SKM-1 (cell line): Measurements from ENCODE around the gene AKAP8L.
A peak's percentile ranks its signal among the peaks of the same experiment; 100 is the strongest.

Experiments used
- DNase-seq: peaks from one replicate; lab custom pipeline; 2025; ENCODE audit not compliant: unreplicated experiment; lab: John Stamatoyannopoulos, UW

AKAP8L gene

DNA sequence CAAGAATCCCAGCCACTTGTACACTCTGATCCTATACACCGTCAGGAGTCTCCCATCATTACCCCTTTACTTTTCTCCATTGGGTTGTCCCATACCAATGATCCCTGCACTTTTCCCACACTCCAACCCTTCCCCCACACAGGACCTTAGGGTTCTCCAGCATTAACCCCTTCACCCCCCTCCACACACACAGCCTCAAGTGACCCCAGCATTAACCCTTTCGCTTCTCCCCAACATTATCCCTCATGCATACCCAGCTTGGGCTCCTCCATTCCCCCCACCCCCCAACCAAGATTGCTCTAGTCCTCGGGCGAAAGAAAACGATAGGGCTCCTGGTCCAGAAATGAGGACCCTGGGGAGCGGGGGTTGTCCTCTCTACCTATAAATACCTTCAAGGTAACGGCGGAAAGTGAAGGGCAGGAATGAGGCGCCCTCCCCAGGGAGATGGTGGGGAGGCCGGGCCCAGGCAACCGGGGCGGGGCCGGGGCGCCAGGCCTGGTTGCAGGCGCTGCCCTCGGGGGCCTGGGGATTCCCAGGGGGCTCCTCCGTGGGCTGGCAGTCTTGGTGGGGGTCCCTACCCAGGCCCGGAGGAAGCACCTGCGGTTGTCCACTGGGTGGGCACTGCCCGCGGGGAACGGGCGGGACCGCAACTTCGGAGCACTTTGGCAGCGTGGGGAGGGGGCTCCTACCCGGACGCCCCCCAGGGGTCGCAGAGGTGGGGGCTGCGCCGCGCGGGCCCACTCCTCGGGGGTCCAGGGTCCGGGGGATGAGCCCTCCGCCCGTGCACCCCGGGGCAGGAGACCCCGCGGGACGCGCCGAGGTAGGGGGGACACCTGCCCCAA is 30.2 kb upstream of the AKAP8L start:
- no peak for DNase-seq

DNA sequence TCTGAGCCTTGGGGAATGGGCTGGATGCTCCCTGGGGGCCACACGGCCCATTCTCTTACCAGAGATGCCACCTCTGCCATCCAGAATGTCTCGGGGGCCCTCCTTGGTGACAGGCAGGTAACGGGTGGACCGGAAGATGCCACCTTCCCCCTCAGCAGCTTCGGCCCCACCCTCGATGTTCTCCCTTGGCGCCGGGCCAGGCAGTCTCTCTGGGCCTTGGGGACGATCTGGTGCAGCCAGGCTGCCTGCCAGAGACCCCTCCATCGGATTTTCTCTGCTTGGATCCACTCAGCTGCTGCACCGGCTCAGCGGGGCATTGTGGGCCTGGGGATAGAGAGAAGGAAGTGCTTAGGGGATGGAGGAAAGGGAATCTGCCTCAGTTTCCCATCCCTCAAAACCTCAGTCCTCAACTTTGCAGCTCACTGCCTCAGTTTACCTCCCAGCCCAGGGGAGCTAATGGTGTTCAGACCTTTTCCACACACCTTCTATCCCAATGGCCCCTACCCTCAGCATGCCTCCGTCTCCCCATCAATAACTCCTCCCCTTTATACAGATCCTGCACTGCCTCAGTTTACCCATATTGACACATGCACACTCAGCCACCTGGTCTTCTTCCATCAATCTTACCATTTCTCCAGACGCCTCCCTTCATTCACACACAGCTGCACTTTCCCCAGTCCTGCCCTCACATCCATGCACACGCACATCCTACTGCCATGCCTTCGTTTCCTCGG is 29.4 kb upstream of the AKAP8L start:
- DNase-seq, result no peak

DNA sequence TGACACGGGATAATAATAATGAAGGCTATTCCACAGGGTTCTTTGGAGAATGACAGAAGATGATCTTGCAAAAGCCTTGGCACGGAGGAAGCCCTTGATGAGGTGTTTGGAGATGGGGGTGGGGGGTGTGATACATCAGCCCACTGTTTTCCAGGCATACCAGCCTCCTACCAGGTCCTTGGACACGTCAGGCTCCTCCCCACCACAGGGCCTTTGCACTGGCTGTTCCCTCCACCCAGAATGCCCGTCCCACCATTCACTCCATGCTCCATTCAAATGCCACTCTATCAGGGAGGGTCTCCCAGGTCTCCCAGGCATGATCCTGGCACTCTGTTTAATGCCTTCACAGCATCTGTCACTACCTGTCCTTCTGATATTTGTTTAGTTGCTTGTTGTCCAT is 28.3 kb upstream of the AKAP8L start:
- no peak for DNase-seq

DNA sequence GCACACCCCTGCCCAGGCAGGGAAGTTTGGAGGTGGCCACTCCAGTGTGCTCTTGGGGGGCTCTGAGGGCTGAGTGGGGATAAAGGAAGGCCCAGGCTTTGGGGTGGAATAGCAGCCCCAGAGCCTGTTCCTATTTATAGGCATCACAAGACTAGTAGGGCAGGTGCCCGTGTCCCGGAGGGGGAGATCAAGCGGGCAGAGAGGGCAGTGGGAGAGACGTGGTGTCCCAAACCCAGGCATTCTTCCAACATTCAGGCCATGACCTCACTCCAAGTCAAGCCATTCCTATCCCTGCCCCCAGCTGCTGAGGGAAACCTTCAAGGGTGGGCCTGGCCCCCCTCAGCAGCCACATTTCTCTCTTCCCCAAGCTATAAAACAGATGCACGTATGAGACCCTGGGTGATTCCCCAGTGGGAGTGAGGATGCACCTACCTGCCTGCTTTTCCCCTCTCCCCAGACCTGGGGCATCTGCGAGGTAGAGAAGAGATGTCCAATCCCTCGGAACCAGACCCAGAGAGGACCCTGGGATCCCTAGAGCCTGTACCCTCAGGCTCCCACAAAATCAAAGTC is 27.1 kb upstream of the AKAP8L start:
- DNase-seq, result no peak

DNA sequence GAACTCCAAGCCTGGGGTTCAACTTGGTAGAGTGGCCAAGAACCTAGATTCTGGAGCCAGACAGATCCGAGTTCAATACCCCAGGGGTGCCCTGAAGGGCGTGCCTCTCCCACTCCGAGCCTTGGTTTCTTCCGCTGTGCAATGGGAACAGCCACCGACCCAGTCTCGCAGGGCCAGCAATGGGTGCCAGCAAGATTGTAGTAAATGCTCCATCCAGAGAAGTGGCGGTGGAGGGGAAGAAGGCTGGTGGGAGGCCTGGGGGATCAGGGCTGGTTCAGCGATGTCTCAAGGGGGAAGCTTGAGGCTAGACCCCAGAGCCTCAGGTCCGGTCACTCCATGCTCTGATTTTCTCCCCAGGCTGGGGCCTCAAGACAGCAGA is 26.4 kb upstream of the AKAP8L start:
- DNase-seq, result no peak

DNA sequence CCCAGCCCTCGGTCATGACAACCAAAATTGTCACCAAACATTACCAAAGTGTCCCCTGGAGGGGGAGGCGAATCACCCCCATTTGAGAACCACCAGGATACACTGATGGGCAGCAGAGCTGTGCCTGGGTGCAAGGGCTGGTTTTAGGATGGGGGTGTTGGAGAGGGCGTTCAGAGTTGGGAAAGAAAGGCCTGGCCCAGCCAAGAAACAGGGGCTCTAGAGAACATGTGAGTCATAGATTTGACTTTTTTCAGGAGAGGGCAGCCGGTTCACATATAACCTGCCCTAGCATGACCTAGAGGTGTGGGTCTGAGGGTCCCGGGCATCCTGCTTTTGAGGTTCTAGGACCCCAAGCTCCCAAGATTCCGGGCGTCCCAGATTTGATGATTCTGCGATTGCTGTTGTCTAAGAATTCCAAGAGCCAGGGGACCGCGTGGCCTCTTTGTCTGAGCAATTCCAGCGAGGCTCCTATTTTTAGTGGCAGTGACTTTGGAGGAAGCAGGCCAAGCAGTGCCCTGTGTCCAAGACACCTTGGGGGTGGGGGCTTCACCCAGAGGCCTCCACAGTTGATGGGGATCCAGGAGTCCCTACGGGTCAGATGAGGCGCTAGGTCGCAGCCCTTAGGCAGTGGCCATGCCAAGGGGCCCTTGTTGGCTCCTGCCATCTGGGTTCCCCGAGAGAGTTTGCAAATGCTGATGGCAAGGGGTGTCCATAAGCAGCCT is 25.9 kb upstream of the AKAP8L start:
- DNase-seq, result no peak

DNA sequence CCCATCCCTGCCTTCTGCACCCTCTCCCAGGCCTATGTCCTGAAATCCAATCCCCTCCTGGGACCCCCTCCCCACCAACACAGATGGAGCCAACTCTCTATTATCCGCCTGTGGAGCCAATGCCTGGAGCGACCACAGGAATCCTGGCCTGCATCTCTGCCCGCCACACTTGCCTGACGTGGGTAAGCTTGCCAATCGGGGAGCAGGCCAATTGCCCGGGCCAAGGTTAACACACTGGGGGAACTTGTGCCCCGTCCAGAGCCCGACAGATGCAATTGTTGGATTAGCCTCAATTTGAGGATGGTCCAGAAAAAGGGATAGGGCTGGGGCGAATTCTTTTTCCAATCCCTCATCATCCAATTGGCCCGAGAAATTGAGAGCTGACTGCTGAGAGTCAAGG is 25.1 kb upstream of the AKAP8L start:
- DNase-seq, result no peak

DNA sequence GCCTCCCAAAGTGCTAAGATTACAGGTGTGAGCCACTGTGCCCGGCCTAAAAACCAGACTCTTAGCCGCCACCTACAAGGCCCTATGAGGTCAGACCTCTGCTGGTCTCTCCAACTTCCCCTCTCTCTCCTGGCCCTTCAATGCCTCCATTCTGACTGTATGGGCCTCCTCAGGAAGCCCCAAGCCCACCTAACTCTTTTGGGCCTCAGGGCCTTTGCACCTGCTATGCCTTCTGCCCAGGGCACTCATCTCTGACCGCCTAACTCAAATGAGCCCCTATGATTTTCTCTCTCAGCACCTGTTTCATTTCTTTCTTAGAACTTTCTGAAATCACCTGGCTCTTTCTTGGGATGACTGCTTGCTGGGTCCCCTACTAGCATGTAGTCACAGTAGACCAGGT is 24.5 kb upstream of the AKAP8L start:
- DNase-seq, result no peak

DNA sequence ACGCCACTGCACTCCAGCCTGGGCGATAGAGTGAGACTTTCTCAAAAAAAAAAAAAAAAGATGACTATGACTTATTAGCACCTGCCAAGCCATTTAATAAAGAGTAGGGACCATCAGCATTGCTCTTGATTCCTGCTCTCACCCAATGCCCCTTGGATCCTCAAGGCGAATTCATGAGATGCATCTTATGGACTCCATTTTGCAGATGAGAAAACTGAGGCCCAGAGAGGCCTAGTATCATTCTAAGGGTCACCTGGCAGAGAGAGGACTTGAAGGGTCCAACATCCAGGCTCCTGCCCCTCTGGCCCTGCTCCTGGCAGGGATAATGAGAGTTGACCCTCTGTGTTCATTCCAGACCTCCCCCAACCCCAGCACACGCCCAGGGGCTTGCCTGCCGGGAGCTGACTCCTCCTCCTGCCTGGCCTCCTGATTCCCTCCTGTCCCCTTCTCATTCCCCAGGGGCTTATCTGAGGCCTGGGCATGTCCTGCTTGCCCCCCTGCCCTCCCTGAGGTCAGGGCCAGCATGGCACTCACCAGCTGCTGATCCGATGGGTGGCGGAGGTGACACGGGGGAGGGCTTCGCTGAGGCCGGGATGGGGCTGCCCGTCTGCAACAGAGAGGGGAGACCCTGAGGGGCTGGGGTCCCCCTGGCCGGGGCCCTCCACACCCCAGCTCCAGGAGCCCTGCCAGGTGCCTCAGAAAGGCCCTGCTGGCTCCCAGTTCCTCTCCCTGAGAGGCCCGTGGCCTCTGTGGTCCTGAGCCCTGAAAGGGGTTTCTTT is 23.5 kb upstream of the AKAP8L start:
- DNase-seq, result no peak

DNA sequence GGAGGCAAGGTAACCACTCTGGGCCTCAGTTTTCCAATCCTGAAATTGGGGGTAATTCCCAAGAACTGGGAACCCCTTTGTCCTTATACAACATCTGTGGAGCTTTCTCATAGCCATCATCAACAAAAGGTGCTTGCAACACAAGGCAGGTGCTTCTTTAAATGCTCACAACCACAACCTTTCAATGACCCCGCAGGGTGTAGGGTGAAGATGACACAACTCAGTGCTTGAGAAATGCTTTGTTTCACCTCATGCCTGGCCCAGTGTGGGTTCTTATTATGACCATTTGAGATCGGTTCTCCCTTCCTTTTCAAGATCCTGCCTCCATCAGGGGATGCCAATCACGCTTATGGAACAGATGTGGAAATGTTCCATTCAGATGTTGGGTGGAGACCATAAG is 22.5 kb upstream of the AKAP8L start:
- peak; percentile 48 for DNase-seq

DNA sequence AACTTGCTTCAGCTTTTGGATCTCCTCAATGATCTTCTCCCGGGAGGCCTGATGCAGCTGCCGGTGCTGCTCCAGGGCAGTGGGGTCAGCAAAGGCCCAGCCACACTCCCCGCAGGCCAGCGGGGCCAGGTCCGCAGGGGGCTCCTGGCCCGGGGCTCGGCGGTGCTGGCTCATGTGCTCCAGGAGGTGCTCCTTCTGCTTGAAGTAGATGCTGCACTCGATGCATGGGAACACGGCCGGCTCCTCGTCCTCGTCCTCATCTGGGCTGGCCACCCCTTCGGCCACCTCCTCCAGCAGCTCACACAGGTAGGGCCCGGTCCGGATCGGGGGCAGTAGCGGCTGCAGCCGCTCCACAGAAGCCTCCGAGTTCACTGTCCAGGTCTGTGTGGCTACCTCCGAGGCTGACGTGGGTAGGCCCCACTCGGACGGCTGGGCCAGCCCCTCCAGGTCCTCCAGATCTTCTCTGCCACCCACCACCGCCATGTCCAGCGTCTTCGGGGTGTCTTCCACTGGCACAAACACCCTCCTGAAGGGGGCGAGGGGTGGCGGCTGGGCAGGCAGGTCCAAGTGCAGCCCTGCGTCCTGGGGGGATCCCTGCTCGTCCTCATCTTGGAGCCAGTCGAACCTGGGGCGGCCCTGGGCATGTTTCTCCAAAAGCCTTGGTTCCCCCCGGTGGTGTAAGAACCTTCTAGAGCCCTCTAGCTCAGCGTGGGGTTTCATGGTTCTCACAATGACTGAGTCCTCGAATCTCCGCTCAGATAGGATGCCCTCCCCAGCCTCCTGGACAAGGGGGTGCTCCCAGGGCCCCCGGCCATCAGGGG is 21.2 kb upstream of the AKAP8L start:
- no peak for DNase-seq

DNA sequence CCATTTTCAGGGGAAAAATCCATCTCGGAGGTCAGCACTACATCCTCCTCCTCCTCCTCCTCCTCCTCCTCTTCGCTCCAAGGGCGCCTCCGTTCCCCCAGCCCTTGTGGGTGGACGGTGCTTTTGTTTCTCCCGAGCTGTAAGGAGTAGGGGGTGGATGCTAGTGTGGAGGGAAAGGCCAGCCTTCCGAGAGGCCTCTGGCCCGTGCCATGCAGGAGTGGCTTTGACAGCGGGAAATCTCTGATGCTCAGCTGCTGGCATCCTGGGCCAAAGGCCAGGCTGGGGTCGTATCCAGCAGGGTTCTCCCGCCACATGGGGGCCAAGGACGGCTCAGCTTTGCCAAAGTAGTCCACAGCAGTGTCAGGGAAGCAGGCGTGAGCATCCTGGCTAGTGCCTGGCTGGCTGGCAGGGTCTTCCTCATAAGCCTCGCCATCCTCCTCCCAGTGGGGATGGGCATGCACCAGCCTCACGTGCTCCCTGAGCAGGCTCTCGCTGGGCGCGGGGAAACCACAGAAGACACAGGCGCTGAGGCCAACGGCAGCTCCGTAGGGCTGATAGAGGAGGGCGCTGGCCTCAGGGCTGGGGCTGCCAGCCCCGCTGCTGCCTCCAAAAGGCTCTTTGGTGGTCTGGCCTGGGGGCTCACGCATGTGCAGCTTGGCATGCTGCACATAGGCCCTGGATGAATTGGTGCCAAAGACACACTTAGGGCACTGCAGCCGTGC is 20.5 kb upstream of the AKAP8L start:
- DNase-seq, result no peak

DNA sequence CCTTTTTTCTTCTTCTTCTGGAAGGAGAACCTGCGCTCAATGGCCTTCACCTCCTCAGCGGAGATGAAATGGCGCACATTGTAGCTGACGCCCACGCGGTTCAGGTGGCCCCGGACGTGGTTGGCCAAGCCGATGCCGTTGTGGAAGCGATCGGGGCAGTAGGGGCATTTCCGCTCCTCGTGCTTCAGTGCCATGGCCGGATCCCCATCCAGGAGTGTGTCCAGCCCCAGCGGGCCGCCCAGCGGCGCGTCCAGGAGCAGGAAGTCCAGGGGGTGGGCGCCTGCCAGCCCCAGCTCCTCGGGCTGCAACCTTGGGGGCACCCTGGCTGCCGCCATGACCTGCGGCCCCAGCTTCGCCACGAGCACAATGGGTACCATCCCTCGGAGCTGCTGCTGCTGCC is 19.8 kb upstream of the AKAP8L start:
- DNase-seq, result no peak

DNA sequence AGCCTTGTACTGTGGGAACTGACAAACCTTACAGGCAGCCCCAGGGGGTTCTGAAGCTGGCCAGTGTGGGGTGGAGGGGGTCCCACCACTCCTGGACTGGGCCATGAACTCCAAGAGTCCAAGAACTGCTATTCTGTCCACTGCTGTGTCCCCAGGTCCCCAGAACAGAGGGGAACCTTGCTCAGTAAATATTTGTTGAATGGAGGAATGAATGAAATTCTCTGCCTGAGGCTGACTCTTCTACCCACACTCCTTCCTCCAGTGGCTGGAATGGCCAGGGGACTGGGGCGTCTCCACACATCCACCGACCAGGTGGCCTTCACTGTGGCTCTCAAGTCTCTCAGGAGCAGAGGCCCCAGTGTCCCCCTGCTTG is 19.3 kb upstream of the AKAP8L start:
- no peak for DNase-seq

DNA sequence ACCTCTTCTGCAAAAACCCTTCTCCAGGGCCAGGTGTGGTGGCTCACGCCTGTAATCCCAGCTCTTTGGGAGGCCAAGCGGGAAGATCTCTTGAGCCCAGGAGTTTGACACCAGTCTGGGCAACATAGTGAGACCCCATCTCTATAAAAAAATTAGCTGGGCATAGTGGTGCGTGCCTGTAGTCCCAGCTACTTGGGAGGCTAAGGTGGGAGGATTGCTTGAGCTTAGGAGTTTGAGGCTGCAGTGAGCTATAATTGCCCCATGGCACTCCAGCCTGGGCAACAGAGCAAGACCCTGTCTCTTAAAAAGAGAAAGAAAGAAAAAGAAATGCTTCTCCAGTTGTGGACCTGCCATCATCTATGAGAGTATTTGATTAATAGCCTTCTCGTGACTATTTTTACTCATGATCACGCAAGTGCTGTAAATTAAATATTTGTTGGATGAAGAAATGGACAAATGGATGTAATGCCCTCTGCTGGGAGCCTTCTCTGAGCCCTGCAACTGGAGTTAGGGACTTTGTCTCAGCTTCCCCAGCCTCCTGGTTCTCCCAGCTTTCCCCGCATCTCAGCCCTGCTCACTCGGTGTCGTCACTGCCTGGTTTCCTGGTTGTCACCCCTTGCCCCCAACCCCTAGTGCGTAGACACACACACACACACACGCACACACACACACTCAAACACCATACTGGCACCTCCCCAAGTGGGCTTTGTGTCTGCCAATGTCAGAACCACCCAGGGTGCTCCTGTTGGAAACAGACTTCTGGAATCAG is 18.8 kb upstream of the AKAP8L start:
- no peak for DNase-seq

DNA sequence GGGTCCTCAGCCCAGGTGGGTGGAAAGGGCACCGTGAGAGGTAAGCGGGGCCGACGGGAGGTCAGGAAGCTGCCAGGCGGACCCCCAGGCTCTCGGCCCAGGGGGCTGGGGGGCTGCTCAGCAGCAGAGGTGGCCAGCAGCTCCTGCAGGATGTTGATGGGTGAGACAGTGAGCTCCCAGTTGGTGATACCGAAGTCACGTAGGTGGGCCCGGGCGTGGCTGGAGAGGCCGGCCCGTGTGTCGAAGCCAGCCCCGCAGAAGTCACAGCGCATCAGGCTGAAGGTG is 18.0 kb upstream of the AKAP8L start:
- no peak for DNase-seq

DNA sequence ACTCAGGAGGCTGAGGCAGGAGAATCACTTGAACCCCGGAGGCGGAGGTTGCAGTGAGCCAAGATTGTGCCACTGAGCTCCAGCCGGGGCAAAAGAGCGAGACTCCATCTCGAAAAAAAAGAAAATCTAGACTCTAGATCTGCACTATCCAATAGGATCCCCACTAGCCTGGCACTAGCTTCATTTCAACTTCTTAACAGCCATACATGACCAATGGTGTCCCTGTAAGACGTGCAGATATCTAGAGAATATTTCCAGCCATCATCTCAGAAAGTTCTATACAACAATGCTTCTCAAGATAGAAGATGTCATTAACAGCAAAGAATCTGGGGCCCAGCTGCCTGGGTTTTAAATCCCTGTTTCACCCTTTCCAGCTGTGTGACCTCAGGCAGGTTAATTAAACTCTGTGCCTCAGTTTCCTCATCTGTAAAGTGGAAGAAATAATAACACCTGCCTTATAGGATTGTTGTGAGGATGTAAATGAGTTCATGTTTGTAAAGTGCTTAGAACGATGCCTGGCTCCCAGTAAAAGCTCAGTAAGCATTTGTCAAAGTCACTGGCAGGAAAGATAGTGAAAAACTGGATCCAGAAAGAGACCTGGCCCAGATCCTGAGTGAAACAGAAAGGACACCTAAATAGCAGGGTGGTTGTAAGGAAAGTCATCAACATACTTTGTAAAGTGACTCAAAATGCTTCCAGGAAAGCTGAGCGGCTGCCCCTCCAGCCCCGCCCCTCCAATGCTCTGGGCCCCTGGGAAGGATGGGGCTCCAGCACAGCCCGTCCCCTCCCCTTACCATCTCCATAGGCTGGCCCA is 17.4 kb upstream of the AKAP8L start:
- DNase-seq, result no peak

DNA sequence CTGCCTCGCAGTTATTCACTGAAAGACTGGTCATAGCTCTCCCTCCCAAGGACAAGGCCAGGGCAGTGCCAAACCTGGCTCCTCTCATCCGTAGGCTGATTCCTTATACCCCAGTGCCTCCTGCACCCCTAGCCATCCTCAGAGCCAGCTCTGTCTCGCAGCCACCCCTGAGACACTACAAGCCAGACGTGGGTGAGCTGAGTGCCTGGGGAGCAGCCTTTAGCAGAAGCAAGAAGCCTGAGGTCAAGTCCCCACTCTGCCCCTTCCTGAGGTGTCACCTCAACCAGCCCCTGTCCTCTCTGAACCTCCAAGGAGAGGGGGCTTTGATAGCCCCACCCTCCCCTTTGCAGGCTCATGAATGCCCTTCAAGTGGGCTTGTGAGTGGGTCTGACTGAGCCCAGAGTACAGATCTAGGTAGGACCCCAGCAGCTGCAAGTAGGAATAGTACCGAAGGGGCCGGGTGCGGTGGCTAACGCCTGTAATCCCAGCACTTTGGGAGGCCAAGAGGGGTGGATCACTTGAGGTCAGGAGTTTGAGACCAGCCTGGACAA is 14.8 kb upstream of the AKAP8L start:
- DNase-seq, result no peak
